GM18858 (cell line): ENCODE data around the gene CHMP2A.

Experiments used
- ATAC-seq: cut with Tn5 transposase; IDR thresholded peaks from one replicate; pipeline ENCODE4 v1.9.1; 2021; ENCODE audit not compliant: unreplicated experiment

The CHMP2A gene

GRCh38 chr19:58556622-58557220 is 1.8 kb upstream of the CHMP2A start:
- no peak for ATAC-seq

- no peak for ATAC-seq
Measured at GRCh38 chr19:58555920-58556621, 1.2 kb upstream of the CHMP2A start.

- no peak for ATAC-seq
Measured at GRCh38 chr19:58555369-58555885, 522 bp upstream of the CHMP2A start.

GRCh38 chr19:58553799-58554493 is 959 bp downstream of the CHMP2A start:
- no peak for ATAC-seq

- no peak for ATAC-seq
Measured at GRCh38 chr19:58552655-58553054, 2.2 kb downstream of the CHMP2A start.

- ATAC-seq = no peak
Measured at GRCh38 chr19:58551577-58552471, 3.1 kb downstream of the CHMP2A start.

- no peak for ATAC-seq
Measured at GRCh38 chr19:58551123-58551497, 3.8 kb downstream of the CHMP2A start.

GRCh38 chr19:58550362-58551122 is 4.4 kb downstream of the CHMP2A start:
- ATAC-seq = no peak

- ATAC-seq = no peak
Measured at GRCh38 chr19:58549664-58550361, 5.1 kb downstream of the CHMP2A start.

- no peak for ATAC-seq
Measured at GRCh38 chr19:58548859-58549663, 5.8 kb downstream of the CHMP2A start.

- no peak for ATAC-seq
Measured at GRCh38 chr19:58547323-58548312, 7.3 kb downstream of the CHMP2A start.

GRCh38 chr19:58546019-58546530 is 8.8 kb downstream of the CHMP2A start:
- no peak for ATAC-seq

GRCh38 chr19:58545286-58546018 is 9.5 kb downstream of the CHMP2A start:
- no peak for ATAC-seq

- ATAC-seq = peak; percentile 26
Measured at GRCh38 chr19:58544591-58545285, 10.2 kb downstream of the CHMP2A start.

- peak; percentile 62 for ATAC-seq
Measured at GRCh38 chr19:58543826-58544590, 10.9 kb downstream of the CHMP2A start, which contains the start of gene TRIM28. TRIM28 (plus strand) TSS chr19:58544064; CDS start chr19:58544758, 694 bp downstream.
